Neuronal stem cell (in vitro differentiated cells): ENCODE measurements around the gene SSBP3.
A peak's percentile ranks its signal among the peaks of the same experiment; 100 is the strongest.

ENCODE experiments used
- DNase-seq: peaks from one replicate; pipeline ENCODE4 v3.0.0-alpha.2; 2013; ENCODE audit warnings: low spot score
- H2AFZ ChIP-seq: one replicate; pipeline ENCODE4 v1.6.1; 2013; ENCODE audit warnings: mild to moderate bottlenecking, low read length, inconsistent platforms
- H2AK5ac ChIP-seq: 2 replicates; pipeline ENCODE4 v1.6.1; 2013; ENCODE audit warnings: low read depth, mild to moderate bottlenecking, inconsistent platforms, low read length, moderate library complexity, mixed read lengths
- H2BK120ac ChIP-seq: 2 replicates; pipeline ENCODE4 v1.6.1; 2013; ENCODE audit warnings: low read depth, mild to moderate bottlenecking, inconsistent platforms, low read length, moderate library complexity, mixed read lengths
- H2BK12ac ChIP-seq: one replicate; pipeline ENCODE4 v1.6.1; 2013; ENCODE audit warnings: low read length, inconsistent platforms
- H2BK15ac ChIP-seq: 2 replicates; pipeline ENCODE4 v1.6.1; 2013; ENCODE audit warnings: mild to moderate bottlenecking, low read length, inconsistent platforms, mixed read lengths
- H2BK5ac ChIP-seq: one replicate; pipeline ENCODE4 v1.6.1; 2013; ENCODE audit warnings: inconsistent platforms, mild to moderate bottlenecking, low read length, moderate library complexity
- H3K14ac ChIP-seq: one replicate; pipeline ENCODE4 v1.6.1; 2013; ENCODE audit warnings: low read length, inconsistent platforms
- H3K18ac ChIP-seq: 2 replicates; pipeline ENCODE4 v1.6.1; 2013; ENCODE audit warnings: low read length, inconsistent platforms
- H3K23ac ChIP-seq: 2 replicates; pipeline ENCODE4 v1.6.1; 2013; ENCODE audit warnings: low read depth, mild to moderate bottlenecking, mixed read lengths, low read length, inconsistent platforms; ENCODE audit not compliant: poor library complexity
- H3K27ac ChIP-seq: replicated peaks from 3 replicates; pipeline ENCODE4 v1.5.1; 2013; ENCODE audit warnings: low read length, inconsistent platforms
- H3K27me3 ChIP-seq, 3 experiments: 2 replicates each; pipeline ENCODE4 v1.6.1; 2013; ENCODE audit warnings: low read length in 3 of 3, mild to moderate bottlenecking in 2 of 3, inconsistent platforms in 1 of 3, low read depth in 1 of 3, mixed read lengths in 1 of 3, moderate library complexity in 1 of 3; ENCODE audit not compliant: control insufficient read depth in 3 of 3, insufficient read depth in 3 of 3
- H3K36me3 ChIP-seq, 2 donors: replicated peaks in 1 of 2; 2 replicates each; pipeline ENCODE4 v1.6.1; 2013; ENCODE audit warnings: low read length in 2 of 2; ENCODE audit not compliant: control insufficient read depth in 2 of 2, insufficient read depth in 2 of 2
- H3K4ac ChIP-seq: 2 replicates; pipeline ENCODE4 v1.6.1; 2013; ENCODE audit warnings: inconsistent platforms, mild to moderate bottlenecking, low read length, moderate library complexity
- H3K4me1 ChIP-seq, 2 donors: 1 replicate in 1 of 2; 2 replicates in 1 of 2; pipeline ENCODE4 v1.6.1; 2013; ENCODE audit warnings: low read length in 2 of 2, low read depth in 1 of 2; ENCODE audit not compliant: control insufficient read depth in 2 of 2, insufficient read depth in 1 of 2
- H3K4me2 ChIP-seq: one replicate; pipeline ENCODE4 v1.6.1; 2013; ENCODE audit warnings: mild to moderate bottlenecking, low read length, inconsistent platforms; ENCODE audit not compliant: insufficient read depth, poor library complexity, severe bottlenecking
- H3K4me3 ChIP-seq, 2 donors: 2 replicates each; pipeline ENCODE4 v1.5.1; 2013; ENCODE audit warnings: low read length in 2 of 2, mild to moderate bottlenecking in 2 of 2, inconsistent platforms in 1 of 2, moderate library complexity in 1 of 2
- H3K79me1 ChIP-seq: one replicate; pipeline ENCODE4 v1.6.1; 2013; ENCODE audit warnings: low read depth, mild to moderate bottlenecking, inconsistent platforms, low read length, moderate library complexity
- H3K9ac ChIP-seq: one replicate; pipeline ENCODE4 v1.6.1; 2013; ENCODE audit warnings: mild to moderate bottlenecking, low read depth, low read length, inconsistent platforms; ENCODE audit not compliant: poor library complexity
- H3K9me3 ChIP-seq, 2 donors: replicated peaks in 1 of 2; 2 replicates each; pipeline versions ENCODE3 to v1.6.1; 2013; ENCODE audit warnings: low read length in 2 of 2, mild to moderate bottlenecking in 2 of 2, inconsistent platforms in 1 of 2, low read depth in 1 of 2, mixed read lengths in 1 of 2, moderate library complexity in 1 of 2; ENCODE audit not compliant: control insufficient read depth in 2 of 2, insufficient read depth in 1 of 2
- H4K8ac ChIP-seq: one replicate; pipeline ENCODE4 v1.6.1; 2013; ENCODE audit warnings: low read depth, mild to moderate bottlenecking, inconsistent platforms, low read length, moderate library complexity
- H4K91ac ChIP-seq: one replicate; pipeline ENCODE4 v1.6.1; 2013; ENCODE audit warnings: low read length, low read depth, mild to moderate bottlenecking, inconsistent platforms; ENCODE audit not compliant: poor library complexity
- WGBS, 2 donors: extraction: QIAGEN DNeasy Blood & Tissue Kit; methylation state at CpG; one replicate each; pipeline ENCODE4 v1.1.7; 2013; ENCODE audit warnings: missing lambda C conversion rate in 2 of 2, mixed read lengths in 1 of 2; ENCODE audit not compliant: insufficient read length in 2 of 2, insufficient replicate concordance in 1 of 2; ENCODE audit errors: extremely low coverage in 2 of 2; 5-methylcytosine and 5-hydroxymethylcytosine counted together

Gene SSBP3

DNA sequence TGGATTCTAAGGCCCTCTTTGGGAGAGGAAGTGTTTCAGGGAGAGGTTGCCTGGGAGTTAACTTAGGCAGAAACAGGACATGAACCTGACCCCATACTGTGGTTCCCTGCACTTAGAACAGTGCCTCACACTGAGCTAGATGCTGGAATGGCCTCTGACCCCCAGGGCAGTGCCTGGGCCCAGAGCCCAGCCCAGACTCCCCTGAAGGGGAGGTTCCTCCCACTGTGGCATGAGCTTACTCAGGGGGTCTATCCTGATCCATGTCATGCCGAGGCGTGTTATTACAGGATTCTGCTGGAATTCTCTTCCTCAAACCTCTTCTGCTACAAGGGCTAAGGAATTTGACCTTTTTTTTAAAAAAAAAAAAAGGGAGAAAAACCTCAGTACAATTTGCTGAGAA lies 134.1 kb downstream of the SSBP3 start:
- Histone ChIP-seq H3K4me3 (no peak overlapping the region), H2BK120ac (no peak overlapping the region), H3K23ac (no peak overlapping the region), H2AK5ac (no peak overlapping the region), H3K4me1 (peaks cover 24 to 34% of the 10 kb centered on the region in 2 donors), H3K4ac (no peak overlapping the region), H3K14ac (no peak overlapping the region), H3K79me1 (peaks cover 20% of the 10 kb centered on the region), H2BK12ac (no peak overlapping the region), H3K27ac (no peak overlapping the region), H2AFZ (no peak overlapping the region), H3K9me3 (no peaks in the 10 kb centered on the region), H3K9ac (no peak overlapping the region), H3K36me3 (peaks cover 0 to 46% of the 10 kb centered on the region in 2 donors), H4K91ac (no peak overlapping the region), H3K27me3 (no peaks in the 10 kb centered on the region), H4K8ac (no peak overlapping the region), H2BK15ac (no peak overlapping the region), H3K18ac (no peak overlapping the region), H3K4me2 (no peak overlapping the region), H2BK5ac (no peak overlapping the region)
- no CpG with 5 or more reads among the region's 2 CpGs for WGBS, 2 donors
- no peak for DNase-seq

DNA sequence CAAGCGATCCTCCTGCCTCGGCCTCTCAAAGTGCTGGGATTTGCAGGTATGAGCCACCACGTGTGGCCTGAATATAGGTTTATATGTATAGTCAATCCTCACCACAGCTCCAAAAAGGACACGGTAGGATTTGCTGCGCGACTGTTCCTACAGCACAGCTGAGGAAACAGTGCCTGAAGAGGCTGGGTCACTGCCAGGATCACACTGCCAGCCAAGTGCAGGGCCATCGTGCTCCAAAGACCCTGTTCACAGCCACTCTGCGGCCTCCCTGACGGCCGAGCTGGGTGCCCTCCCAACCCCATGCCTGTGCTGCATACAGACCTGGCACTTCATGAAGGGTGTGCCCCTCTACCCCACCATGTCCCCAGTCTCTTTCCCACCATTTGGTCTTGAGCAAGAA lies 134.9 kb downstream of the SSBP3 start:
- no peak overlapping the region for H3K9ac ChIP-seq
- no peak overlapping the region for H2BK15ac ChIP-seq
- DNase-seq: no peak
- no peak overlapping the region for H4K91ac ChIP-seq
- WGBS, 2 donors: no CpG with 5 or more reads among the region's 10 CpGs
- peaks cover 0 to 47% of the 10 kb centered on the region in 2 donors for H3K36me3 ChIP-seq
- H3K27me3 ChIP-seq: no peaks in the 10 kb centered on the region
- H2BK5ac ChIP-seq: no peak overlapping the region
- no peaks in the 10 kb centered on the region for H3K9me3 ChIP-seq
- no peak overlapping the region for H2AK5ac ChIP-seq
- H2BK12ac ChIP-seq: no peak overlapping the region
- peaks cover 24 to 34% of the 10 kb centered on the region in 2 donors for H3K4me1 ChIP-seq
- H3K14ac ChIP-seq: no peak overlapping the region
- no peak overlapping the region for H2AFZ ChIP-seq
- H3K23ac ChIP-seq: no peak overlapping the region
- no peak overlapping the region for H3K4ac ChIP-seq
- no peak overlapping the region for H3K4me3 ChIP-seq
- no peak overlapping the region for H3K18ac ChIP-seq
- no peak overlapping the region for H3K27ac ChIP-seq
- no peak overlapping the region for H4K8ac ChIP-seq
- no peak overlapping the region for H3K4me2 ChIP-seq
- H2BK120ac ChIP-seq: no peak overlapping the region
- peaks cover 20% of the 10 kb centered on the region for H3K79me1 ChIP-seq

DNA sequence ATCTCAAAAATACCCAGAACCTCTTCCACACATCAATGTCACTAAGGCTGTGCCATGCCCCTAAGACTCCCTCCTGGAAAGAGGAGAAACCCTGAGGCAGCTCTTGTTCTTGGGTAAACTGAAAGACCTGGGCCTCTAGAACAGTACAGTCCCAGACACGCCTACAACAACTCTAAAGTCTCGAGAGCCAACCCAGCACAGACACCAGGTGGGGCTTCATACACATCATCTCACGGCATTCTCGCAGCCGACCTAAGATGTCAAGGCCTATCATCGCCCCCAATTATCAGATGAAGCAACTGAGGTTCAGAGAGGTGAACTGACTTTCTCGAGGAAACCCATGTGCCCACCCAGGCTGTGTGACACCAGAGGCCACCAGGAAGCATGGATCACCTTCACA lies 135.7 kb downstream of the SSBP3 start:
- Histone ChIP-seq H3K4me1 (peaks cover 24 to 33% of the 10 kb centered on the region in 2 donors), H3K4ac (no peak overlapping the region), H2AFZ (no peak overlapping the region), H3K9me3 (no peaks in the 10 kb centered on the region), H2AK5ac (peak overlapping the region; percentile 6), H3K9ac (no peak overlapping the region), H3K4me3 (no peak overlapping the region), H3K27me3 (no peaks in the 10 kb centered on the region), H3K79me1 (peaks cover 24% of the 10 kb centered on the region), H4K8ac (no peak overlapping the region), H3K36me3 (peaks cover 0 to 49% of the 10 kb centered on the region in 2 donors), H2BK15ac (no peak overlapping the region), H4K91ac (no peak overlapping the region), H3K18ac (no peak overlapping the region), H3K27ac (no peak overlapping the region), H2BK5ac (no peak overlapping the region), H2BK120ac (no peak overlapping the region), H3K4me2 (no peak overlapping the region), H3K23ac (no peak overlapping the region), H3K14ac (peak overlapping the region; percentile 31), H2BK12ac (no peak overlapping the region)
- WGBS, 2 donors: no CpG with 5 or more reads among the region's 7 CpGs
- DNase-seq: no peak

DNA sequence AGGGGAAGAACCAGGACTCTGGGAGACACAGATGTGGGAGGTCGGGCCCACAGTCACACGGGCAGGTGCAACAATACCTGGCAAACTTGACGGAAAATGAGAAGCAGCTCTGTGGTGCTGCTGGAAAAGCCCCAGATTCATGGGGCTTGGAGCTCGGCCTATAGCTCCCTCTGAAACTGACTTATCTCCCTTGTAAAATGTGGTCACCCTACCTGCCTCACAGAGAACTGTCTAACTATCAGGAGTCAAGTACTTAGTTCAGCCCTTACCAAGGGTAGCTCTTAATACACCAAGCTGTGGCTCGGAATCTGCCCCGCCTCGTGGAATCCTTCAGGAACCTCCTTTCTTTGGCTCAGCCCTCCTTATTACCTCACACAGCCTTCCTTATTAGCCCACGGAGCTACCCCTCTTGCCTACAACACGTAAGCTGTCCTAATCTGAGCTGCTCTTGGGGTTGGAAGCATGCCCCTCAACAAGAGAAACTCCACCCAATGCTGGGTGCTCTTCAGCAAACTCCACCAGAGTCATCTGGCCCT lies 137.4 kb downstream of the SSBP3 start:
- H2AK5ac ChIP-seq: no peak overlapping the region
- no peaks in the 10 kb centered on the region for H3K27me3 ChIP-seq
- no peak overlapping the region for H4K8ac ChIP-seq
- H3K4me1 ChIP-seq: peaks cover 18 to 22% of the 10 kb centered on the region in 2 donors
- DNase-seq: no peak
- WGBS, 2 donors: no CpG with 5 or more reads among the region's 9 CpGs
- no peak overlapping the region for H3K4ac ChIP-seq
- H3K14ac ChIP-seq: no peak overlapping the region
- H3K79me1 ChIP-seq: peaks cover 18% of the 10 kb centered on the region
- no peak overlapping the region for H3K4me2 ChIP-seq
- H3K36me3 ChIP-seq: peaks cover 0 to 64% of the 10 kb centered on the region in 2 donors
- H2BK120ac ChIP-seq: no peak overlapping the region
- no peak overlapping the region for H3K23ac ChIP-seq
- H3K9me3 ChIP-seq: no peaks in the 10 kb centered on the region
- no peak overlapping the region for H3K9ac ChIP-seq
- H3K4me3 ChIP-seq: no peak overlapping the region
- H2AFZ ChIP-seq: no peak overlapping the region
- no peak overlapping the region for H4K91ac ChIP-seq
- H3K27ac ChIP-seq: no peak overlapping the region
- H2BK15ac ChIP-seq: no peak overlapping the region
- H2BK5ac ChIP-seq: no peak overlapping the region
- H2BK12ac ChIP-seq: no peak overlapping the region
- H3K18ac ChIP-seq: no peak overlapping the region
